Esophagus (tissue), 2 donors: ENCODE measurements around the gene ST3GAL4. TPM values are rescaled to one million over a fixed set of nuclear protein-coding genes. Genes with fewer than 3 reads are reported as not detected.

Experiments used
- H3K27ac ChIP-seq, 2 donors: one replicate each; pipeline ENCODE4 v1.5.1; 2013; ENCODE audit warnings: low read depth in 2 of 2, mild to moderate bottlenecking in 2 of 2, inconsistent platforms in 1 of 2, low read length in 1 of 2, moderate library complexity in 1 of 2
- H3K27me3 ChIP-seq, 2 donors: one replicate each; pipeline ENCODE4 v1.6.1; 2013; ENCODE audit warnings: low read length in 2 of 2, control low read depth in 1 of 2, mild to moderate bottlenecking in 1 of 2; ENCODE audit not compliant: insufficient read depth in 2 of 2, control insufficient read depth in 1 of 2
- H3K36me3 ChIP-seq, 2 donors: one replicate each; pipeline ENCODE4 v1.6.1; 2013; ENCODE audit warnings: low read length in 1 of 2; ENCODE audit not compliant: control insufficient read depth in 2 of 2, insufficient read depth in 2 of 2
- H3K4me1 ChIP-seq, 2 donors: one replicate each; pipeline ENCODE4 v1.6.1; 2013; ENCODE audit warnings: low read length in 1 of 2; ENCODE audit not compliant: control insufficient read depth in 2 of 2, insufficient read depth in 2 of 2
- H3K4me3 ChIP-seq, 2 donors: one replicate each; pipeline ENCODE4 v1.5.1; 2013; ENCODE audit warnings: low read length in 2 of 2, mild to moderate bottlenecking in 2 of 2, low read depth in 1 of 2, moderate library complexity in 1 of 2
- H3K9me3 ChIP-seq, 2 donors: one replicate each; pipeline ENCODE4 v1.6.1; 2013; ENCODE audit warnings: mild to moderate bottlenecking in 2 of 2, low read depth in 1 of 2, low read length in 1 of 2, moderate library complexity in 1 of 2; ENCODE audit not compliant: control insufficient read depth in 2 of 2, insufficient read depth in 1 of 2
- WGBS, 2 donors: extraction: QIAGEN DNeasy Blood & Tissue Kit; methylation state at CpG; one replicate each; pipeline ENCODE4 v1.1.7; 2013; 5-methylcytosine and 5-hydroxymethylcytosine counted together
- polyA plus RNA-seq, 2 donors: library from polyadenylated mRNA; stranded (reverse); fragments of 200-250 nt; gene quantifications; one replicate each; pipeline ENCODE4 v1.2.3, GENCODE V29; 2013
- donor health status: healthy with polysubstance abuse.
- donor health status: Bipolar disorder and iron deficiency.

ST3GAL4 gene
- polyA plus RNA-seq, 2 donors, result 78.9 to 107 TPM

DNA sequence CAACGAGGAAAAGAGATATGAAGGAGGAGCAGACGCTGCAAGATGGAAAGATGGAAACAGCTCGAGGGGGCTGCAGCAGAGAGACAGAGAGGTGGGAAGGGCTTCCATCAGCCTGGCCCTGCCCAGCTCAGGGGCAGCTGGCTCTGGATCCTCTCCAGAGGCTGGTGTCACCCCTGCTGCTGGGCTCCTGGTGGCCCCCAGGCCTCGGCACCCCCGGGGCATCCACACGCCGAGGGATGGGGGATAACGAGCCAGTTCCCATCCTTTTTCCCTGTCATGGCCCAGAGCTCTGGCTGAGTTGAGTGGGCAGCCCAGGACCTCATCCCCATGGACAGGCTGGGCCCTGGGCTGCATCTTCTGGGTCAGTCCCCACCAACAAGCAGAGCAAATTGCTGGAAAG, 102.3 kb downstream of the ST3GAL4 start:
- H3K36me3 ChIP-seq, result no peaks in the 10 kb centered on the region
- no peaks in the 10 kb centered on the region for H3K27me3 ChIP-seq
- H3K4me1 ChIP-seq, result peaks cover 2 to 4% of the 10 kb centered on the region in 2 donors
- no peaks in the 10 kb centered on the region for H3K9me3 ChIP-seq
- 83 to 89% methylated on average over 8 of the region's 8 CpGs for WGBS, 2 donors
- no peak overlapping the region for H3K27ac ChIP-seq
- no peak overlapping the region for H3K4me3 ChIP-seq

DNA sequence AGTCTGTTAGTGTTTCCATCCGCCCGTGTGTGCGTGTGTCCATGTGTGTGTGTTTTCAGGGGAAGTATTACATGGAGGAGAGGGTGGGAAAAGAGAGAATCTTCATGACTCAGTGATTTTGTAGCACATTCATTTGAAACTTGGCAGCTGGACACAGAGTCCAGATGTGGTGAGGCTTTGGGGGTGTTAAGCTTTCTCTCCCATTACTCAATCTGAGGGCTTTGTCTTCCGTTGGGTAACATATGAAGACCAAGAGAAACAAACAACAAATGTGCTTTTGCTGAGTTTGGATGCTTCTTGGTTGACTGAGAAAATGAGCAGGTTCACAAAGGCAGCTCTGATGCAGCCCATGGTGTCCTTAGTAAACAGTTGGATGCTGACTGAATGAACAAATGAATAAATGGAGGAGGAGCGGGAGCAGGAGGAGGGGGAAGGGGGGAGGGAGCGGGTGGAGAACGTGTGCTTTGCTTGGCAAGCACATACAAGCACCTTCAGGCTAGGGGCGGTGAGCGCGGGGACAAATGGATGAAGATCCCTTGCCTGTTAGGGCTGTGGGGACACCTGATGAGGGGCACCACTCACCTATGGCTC, 104.3 kb downstream of the ST3GAL4 start:
- 51 to 66% methylated on average over 10 of the region's 10 CpGs for WGBS, 2 donors
- Histone ChIP-seq H3K36me3 (no peaks in the 10 kb centered on the region), H3K9me3 (no peaks in the 10 kb centered on the region), H3K27ac (no peak overlapping the region), H3K27me3 (no peaks in the 10 kb centered on the region), H3K4me3 (no peak overlapping the region), H3K4me1 (peaks cover 2% of the 10 kb centered on the region in 2 donors)

DNA sequence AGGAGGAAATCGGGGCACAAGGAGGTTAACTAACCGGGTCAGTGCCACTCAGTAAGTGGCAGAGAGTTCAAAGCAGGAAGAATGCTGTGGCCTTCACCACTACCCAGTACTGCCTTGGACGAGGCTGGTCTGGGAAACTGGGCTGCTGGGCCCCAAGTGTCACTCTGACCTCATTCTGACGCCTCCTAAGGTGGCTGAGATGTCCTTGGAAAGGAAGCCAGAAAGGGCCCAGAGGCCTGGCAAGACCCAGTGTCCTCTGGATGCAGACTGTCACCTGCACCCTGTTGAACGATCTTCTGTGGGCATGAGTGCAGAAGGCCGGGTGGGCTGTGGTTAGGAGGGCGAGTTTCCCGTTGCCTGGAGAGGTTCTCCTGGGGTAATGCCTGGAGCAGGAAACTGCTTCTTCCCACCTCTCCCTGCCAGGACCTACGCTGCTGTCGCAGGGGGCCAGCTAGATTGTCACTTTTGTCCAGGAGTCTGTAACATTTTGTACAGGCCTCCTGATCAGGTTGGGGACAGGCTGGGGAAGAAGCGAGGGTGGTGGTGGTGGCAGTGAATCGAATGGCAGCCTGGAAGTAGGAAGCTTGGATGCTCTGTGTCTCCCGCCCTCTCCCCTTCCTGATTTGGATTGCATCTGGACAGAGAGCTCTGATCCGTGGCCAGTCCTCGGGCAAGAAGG, 105.1 kb downstream of the ST3GAL4 start:
- Histone ChIP-seq H3K4me3 (no peak overlapping the region), H3K36me3 (no peaks in the 10 kb centered on the region), H3K27ac (no peak overlapping the region), H3K4me1 (peaks cover 2 to 3% of the 10 kb centered on the region in 2 donors), H3K9me3 (no peaks in the 10 kb centered on the region), H3K27me3 (no peaks in the 10 kb centered on the region)
- 74 to 80% methylated on average over 15 of the region's 15 CpGs for WGBS, 2 donors

DNA sequence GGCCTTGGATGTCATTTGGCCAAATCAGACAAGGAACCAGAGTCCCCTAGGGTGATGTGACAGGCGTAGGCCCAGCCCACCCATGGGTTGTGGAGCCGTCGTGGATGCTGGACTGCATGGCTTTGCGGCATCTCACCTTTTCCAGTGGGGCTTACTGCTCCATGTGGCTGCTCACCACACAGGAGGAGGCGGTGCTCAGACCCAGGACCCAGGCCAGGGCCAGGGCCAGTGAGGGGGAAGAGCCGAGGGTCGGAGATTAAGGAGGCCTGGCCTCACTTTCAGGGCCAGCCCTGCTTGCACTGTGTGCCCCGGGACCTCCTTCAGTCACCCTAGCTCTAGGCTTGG, 105.6 kb downstream of the ST3GAL4 start:
- Histone ChIP-seq H3K36me3 (no peaks in the 10 kb centered on the region), H3K27ac (no peak overlapping the region), H3K4me1 (peaks cover 2 to 5% of the 10 kb centered on the region in 2 donors), H3K27me3 (no peaks in the 10 kb centered on the region), H3K9me3 (no peaks in the 10 kb centered on the region), H3K4me3 (no peak overlapping the region)
- WGBS, 2 donors, result 88 to 93% methylated on average over 8 of the region's 8 CpGs

GRCh38 chr11:126461996-126462395, 106.5 kb downstream of the ST3GAL4 start:
- Histone ChIP-seq H3K4me1 (peaks cover 3 to 7% of the 10 kb centered on the region in 2 donors), H3K9me3 (no peaks in the 10 kb centered on the region), H3K27me3 (no peaks in the 10 kb centered on the region), H3K4me3 (no peak overlapping the region), H3K36me3 (no peaks in the 10 kb centered on the region), H3K27ac (no peak overlapping the region)
- 84 to 91% methylated on average over 6 of the region's 6 CpGs for WGBS, 2 donors

DNA sequence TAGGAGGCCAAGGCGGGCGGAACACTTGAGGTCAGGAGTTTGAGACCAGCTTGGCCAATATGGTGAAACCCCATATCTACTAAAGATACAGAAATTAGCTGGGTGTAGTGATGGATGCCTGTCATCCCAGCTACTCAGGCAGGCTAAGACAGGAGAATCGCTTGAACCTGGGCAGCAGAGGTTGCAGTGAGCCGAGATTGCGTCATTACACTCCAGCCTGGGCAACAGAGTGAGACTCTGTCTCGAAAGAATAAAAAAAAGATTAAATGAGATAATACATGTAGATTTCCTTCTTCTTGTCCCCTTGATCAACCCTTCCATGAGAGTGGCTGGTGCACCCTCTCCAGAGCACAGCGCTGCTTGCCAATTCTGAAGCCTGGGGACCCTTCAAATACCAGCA, 106.9 kb downstream of the ST3GAL4 start:
- 96 to 97% methylated on average over 7 of the region's 7 CpGs for WGBS, 2 donors
- peaks cover 3 to 5% of the 10 kb centered on the region in 2 donors for H3K4me1 ChIP-seq
- no peak overlapping the region for H3K4me3 ChIP-seq
- no peaks in the 10 kb centered on the region for H3K27me3 ChIP-seq
- H3K27ac ChIP-seq, result no peak overlapping the region
- H3K36me3 ChIP-seq, result no peaks in the 10 kb centered on the region
- H3K9me3 ChIP-seq, result no peaks in the 10 kb centered on the region

Other genes with a start within 250 kb of the ST3GAL4 start
- gene RPUSD4, start 144.0 kb upstream of the ST3GAL4 start, polyA plus RNA-seq, result 10 to 100 TPM; 10.9 to 14.3 TPM
- gene FAM118B, start 143.9 kb upstream of the ST3GAL4 start, polyA plus RNA-seq, result 1 to 10 TPM; 2.8 to 7.0 TPM
- gene SRPRA, start 86.8 kb upstream of the ST3GAL4 start, polyA plus RNA-seq, result 10 to 100 TPM; 34.7 to 48.3 TPM
- 10 to 100 TPM; 18.8 to 21.2 TPM for gene FOXRED1, start 86.5 kb upstream of the ST3GAL4 start, polyA plus RNA-seq
- 1 to 10 TPM; 2.8 to 4.1 TPM for gene TIRAP, start 72.6 kb upstream of the ST3GAL4 start, polyA plus RNA-seq
- gene DCPS, start 51.6 kb upstream of the ST3GAL4 start, polyA plus RNA-seq, result 10 to 100 TPM; 15.9 to 18.9 TPM